Stimulated activated CD8-positive, alpha-beta memory T cell treated with anti-CD3 and anti-CD28 coated beads, Interleukin-2, amount 100 ng/mL, for 1 hour (primary cell): ENCODE measurements around the gene CAPNS1.
A peak's percentile ranks its signal among the peaks of the same experiment; 100 is the strongest.

Source experiments
- DNase-seq, 2 donors: peaks; one replicate each; pipeline ENCODE4 v3.0.0-alpha.2; 2020; ENCODE audit warnings: low read depth in 2 of 2

CAPNS1 gene

GRCh38 chr19:36139473-36140303, at the start of gene CAPNS1:
Gene CAPNS1 (plus strand): TSS chr19:36140066. CDS start chr19:36141012, 946 bp downstream.
- peak; percentile 87 for DNase-seq

DNA sequence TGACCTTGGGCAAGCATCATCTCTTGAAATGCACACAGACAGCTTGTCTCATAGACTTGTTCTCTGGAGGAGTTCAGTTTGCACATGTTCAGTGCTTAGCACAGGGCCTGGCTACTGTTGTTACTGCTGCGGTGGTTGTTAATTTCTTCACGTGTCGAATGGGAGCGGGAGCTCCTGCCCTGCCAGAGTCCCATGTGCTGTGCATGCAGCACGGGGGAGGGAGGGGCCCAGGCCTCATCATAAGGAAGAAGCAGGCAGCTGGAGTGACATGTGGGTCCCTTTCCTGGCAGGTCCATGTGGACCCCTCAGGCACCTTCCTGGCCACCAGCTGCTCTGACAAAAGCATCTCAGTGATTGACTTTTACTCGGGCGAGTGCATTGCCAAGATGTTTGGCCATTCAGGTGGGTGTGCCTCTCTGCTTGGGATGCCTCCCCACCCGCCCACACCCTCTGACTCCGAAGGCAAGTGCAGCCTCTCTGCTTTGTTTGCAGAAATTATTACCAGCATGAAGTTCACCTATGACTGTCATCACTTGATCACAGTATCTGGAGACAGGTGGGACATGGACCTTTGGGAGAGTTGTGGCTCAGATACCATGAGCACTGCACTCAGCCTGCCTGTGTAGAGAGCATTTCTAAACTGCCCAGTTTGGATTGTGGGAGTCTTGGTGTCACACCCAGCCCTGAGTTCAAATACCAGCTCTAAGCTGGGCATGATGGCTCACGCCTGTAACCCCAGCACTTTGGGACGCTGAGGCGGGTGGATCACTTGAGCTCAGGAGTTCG, 48.8 kb upstream of the CAPNS1 start:
- DNase-seq: no peak

DNA sequence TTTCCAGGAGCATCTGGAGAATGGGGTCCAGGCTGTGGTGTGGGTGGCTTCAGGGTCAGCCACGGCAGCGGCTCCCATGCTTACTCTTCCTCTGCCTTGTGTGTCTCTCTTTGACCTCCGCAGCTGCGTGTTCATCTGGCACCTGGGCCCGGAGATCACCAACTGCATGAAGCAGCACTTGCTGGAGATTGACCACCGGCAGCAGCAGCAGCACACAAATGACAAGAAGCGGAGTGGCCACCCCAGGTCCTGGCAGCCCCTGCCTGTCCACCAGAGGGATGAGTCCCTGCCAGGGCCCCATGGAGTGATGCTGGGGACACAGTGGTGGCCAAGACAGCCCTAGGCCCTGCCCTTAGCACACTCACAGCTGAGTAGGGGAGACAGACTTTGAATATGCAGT, 47.3 kb upstream of the CAPNS1 start:
- no peak for DNase-seq

- no peak for DNase-seq
These were observed 46.7 kb upstream of the CAPNS1 start for GRCh38 chr19:36093146-36093662.

DNA sequence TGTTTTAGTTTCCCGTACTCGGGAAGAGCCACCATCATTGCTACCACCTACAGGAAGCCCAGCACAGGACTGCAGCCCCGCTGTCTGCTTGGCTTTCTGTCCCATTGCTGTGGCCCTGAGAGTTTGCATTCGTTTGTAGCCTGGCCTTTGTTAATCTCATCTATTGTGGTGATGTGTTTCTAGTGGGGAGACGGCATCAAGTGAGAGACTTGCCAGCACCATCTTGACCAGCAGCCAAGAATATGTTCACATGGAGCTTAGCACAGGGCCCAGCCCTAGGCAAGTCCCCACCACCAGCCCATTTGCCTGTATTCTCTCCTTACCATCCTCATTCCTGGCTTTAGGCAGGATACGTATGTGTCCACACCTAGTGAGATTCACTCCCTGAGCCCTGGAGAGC, 46.2 kb upstream of the CAPNS1 start:
- no peak for DNase-seq

- DNase-seq: no peak
These were observed 42.8 kb upstream of the CAPNS1 start for GRCh38 chr19:36097036-36097435.

DNA sequence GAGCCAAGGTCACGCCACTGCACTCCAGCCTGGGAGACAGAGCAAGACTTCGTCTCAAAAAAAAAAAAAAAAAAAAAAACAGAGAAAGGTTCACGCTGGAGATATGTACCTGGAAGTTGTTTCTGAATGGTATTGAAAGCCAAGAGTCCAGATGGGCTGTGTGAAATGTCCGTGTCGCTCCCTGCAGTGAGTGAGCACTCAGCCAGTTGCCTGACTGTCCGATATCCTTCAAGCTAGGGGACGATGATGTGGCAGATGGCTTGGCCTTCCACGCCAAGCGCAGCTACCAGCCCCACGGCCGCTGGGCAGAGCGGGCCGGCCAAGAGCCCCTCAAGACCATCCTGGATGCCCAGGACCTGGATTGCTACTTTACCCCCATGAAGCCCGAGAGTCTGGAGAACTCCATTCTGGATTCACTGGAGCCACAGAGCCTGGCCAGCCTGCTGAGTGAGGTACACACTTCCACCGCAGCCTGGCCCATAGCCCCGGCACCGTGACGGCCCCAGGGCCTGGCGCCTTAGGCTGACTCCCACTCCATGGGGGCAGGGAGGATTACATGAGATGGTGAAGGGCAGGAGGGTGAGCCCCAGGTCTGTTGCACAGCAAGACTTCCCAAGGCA, 40.6 kb upstream of the CAPNS1 start:
- DNase-seq: no peak

DNA sequence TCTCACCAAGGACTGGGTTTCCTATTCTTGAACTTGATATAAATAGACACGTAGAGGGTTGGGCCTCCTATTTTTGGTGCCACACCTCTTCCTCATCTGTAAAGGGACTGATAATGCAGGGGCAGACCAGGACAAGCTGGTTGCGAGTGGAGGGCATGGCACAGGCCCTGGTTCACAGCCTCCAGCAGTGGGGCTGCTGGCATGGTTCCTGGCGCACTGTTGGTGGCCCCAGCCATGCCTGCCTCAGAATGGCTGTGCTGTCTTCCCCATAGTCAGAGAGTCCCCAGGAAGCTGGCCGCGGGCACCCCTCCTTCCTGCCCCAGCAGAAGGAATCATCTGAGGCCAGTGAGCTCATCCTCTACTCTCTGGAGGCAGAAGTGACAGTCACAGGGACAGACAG, 39.4 kb upstream of the CAPNS1 start:
- DNase-seq: no peak

- DNase-seq: no peak
These were observed 38.1 kb upstream of the CAPNS1 start for GRCh38 chr19:36101550-36102327.

DNA sequence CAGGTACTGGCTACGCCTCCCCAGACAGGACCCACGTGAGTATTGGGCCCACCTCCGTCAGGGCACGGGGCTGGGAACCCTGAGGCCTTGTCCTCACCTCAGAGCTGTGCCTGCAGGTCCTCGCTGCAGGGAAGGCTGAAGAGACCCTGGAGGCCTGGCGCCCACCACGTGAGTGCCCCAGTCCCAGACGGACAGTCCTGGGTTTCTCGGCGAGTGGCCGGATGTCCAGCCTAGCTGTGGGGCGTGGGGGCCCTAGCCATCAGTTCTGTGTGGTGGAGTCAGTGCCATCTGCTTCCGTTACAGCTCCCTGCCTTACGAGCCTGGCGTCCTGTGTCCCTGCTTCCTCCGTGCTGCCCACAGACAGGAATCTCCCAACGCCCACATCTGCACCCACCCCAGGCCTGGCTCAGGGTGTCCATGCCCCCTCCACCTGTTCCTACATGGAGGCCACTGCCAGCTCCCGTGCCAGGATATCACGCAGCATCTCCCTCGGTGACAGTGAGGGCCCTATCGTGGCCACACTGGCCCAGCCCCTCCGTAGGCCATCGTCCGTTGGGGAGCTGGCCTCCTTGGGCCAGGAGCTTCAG, 36.7 kb upstream of the CAPNS1 start:
- no peak for DNase-seq

- DNase-seq: no peak
These were observed 35.9 kb upstream of the CAPNS1 start for GRCh38 chr19:36103842-36104552.

DNA sequence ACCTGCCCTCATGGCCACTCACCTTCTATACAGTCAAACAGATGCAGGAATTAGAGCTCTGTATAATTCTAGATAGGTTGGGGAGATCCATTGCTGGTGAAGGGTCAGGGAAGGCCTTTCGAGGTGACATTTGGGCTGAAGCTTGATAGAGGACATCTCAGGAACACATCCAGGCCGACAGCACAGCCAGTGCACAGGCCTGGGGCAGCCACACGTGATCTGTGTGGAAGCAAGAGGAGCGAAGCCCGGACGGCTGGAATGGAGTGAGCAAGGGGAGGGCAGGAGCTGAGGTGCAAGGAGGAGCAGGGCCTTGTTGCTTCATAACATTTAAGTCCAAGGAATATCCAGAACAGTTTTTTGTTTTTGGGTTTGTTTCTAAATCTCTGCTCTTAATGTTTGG, 33.4 kb upstream of the CAPNS1 start:
- DNase-seq: no peak

DNA sequence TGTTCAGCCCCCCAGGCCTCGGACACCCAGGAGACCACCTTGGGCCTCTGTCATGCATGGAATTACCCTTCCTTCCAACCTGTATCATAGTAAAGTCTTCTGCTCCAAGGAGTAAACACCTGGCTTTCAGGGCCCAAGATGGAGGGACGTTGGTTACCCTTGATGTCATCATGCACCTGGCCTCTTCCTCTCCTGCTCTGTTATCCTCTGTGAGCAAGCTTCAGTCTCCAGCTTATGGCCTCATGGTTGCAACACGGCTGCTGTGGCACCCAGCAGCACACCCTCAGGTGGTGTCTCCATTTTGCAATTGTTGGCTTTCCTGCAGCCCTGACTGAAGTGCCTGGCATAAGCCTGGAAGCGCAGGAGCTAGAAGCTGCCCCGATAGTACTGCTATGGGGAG, 32.9 kb upstream of the CAPNS1 start:
- DNase-seq: no peak

- no peak for DNase-seq
These were observed 31.2 kb upstream of the CAPNS1 start for GRCh38 chr19:36108684-36109083.

- no peak for DNase-seq
These were observed 29.2 kb upstream of the CAPNS1 start, which contains the start of gene OVOL3 for GRCh38 chr19:36110487-36111199. Gene OVOL3 (plus strand): TSS chr19:36111143. CDS start chr19:36111203, 60 bp downstream.

- DNase-seq: no peak
These were observed 28.7 kb upstream of the CAPNS1 start for GRCh38 chr19:36111200-36111539.

DNA sequence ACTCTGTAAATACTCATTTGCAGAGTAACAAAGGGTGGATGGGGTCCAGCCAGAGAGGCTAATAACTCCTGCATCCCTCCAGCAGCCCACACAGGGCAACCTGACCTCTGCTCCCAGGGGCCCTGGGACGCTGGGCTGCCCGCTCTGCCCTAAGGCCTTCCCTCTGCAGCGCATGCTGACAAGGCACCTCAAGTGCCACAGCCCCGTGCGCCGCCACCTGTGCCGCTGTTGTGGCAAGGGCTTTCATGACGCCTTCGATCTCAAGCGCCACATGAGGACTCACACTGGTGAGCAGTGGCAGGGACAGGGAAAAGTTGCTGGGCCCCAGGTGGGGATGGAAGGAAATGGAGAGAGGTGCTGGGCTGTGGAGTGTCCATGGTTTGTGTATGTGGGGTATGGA, 27.2 kb upstream of the CAPNS1 start:
- no peak for DNase-seq

- no peak for DNase-seq
These were observed 26.4 kb upstream of the CAPNS1 start for GRCh38 chr19:36113425-36113824.

DNA sequence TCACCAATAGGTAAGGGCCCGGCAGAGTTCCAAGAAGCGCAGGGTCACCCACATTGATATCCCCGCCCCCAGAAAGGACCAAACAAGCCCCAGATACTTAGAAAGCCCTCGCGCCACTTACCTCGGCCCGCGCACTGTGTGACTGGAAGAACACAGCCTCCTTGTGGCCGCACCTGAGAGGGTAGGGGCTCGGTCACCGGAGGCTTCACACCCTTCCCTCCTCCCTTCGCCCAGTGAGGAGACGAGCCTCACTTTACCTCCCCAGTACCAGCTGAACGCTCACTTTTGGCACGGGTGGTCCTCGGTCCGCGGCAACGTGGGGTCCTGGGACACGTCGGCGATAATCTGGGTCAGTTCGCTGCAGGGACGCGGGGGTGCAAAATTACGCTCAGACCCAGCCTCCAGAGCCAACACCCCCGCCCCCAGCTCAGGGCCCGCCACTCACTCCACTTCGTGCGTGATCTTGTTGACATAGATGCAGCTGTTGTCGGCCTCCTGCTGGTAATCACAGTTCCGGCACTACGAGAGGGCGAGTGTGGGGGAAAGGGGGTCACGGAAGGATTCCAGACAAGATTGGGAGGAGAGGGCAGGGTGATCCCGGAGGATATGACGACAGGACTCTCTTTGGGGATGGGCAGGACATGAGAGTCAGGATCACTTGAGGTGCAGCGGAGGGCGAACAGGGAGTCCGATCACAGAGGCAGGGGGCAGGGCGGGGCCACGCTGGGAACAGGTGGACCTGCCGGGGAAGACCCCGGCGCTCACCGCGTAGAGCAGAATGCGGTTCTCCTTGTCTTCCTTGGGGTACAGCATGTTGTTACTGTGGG, 25.8 kb upstream of the CAPNS1 start:
- no peak for DNase-seq
